ENCODE data around the gene VSIG1.

VSIG1 gene

GRCh38 chrX:108044554-108045256 lies at the start of gene VSIG1:
Gene VSIG1, plus strand, starts transcription at chrX:108045065. Its CDS starts 66 bp downstream, at chrX:108045131.
- DNase-seq: no peak

- no peak for DNase-seq
These were observed 48.7 kb upstream of the VSIG1 start for GRCh38 chrX:107996124-107996523.

- DNase-seq: peak; percentile 73
These were observed 44.1 kb upstream of the VSIG1 start for GRCh38 chrX:108000751-108001150.

- peak; percentile 26 for DNase-seq
These were observed 43.5 kb upstream of the VSIG1 start for GRCh38 chrX:108001218-108001814.

- DNase-seq: no peak
These were observed 26.0 kb upstream of the VSIG1 start for GRCh38 chrX:108018656-108019381.

GRCh38 chrX:108019382-108019875 lies 25.4 kb upstream of the VSIG1 start:
- no peak for DNase-seq

GRCh38 chrX:108020631-108021030 lies 24.2 kb upstream of the VSIG1 start:
- no peak for DNase-seq

GRCh38 chrX:108022491-108023089 lies 22.3 kb upstream of the VSIG1 start:
- DNase-seq: no peak

- DNase-seq: no peak
These were observed 19.5 kb upstream of the VSIG1 start for GRCh38 chrX:108025376-108025775.

- DNase-seq: no peak
These were observed 18.8 kb upstream of the VSIG1 start for GRCh38 chrX:108025954-108026600.

GRCh38 chrX:108028854-108029253 lies 16.0 kb upstream of the VSIG1 start:
- no peak for DNase-seq

- no peak for DNase-seq
These were observed 14.7 kb upstream of the VSIG1 start for GRCh38 chrX:108029928-108030711.

- DNase-seq: no peak
These were observed 11.9 kb upstream of the VSIG1 start for GRCh38 chrX:108032944-108033343.

- no peak for DNase-seq
These were observed 11.0 kb upstream of the VSIG1 start for GRCh38 chrX:108033890-108034289.

GRCh38 chrX:108034725-108035124 lies 10.1 kb upstream of the VSIG1 start:
- no peak for DNase-seq

GRCh38 chrX:108036298-108036973 lies 8.4 kb upstream of the VSIG1 start:
- no peak for DNase-seq

GRCh38 chrX:108049649-108050048 lies 4.8 kb downstream of the VSIG1 start:
- DNase-seq: no peak

GRCh38 chrX:108053218-108053617 lies 8.4 kb downstream of the VSIG1 start:
- no peak for DNase-seq

GRCh38 chrX:108055546-108055945 lies 10.7 kb downstream of the VSIG1 start:
- DNase-seq: no peak

GRCh38 chrX:108059801-108060200 lies 14.9 kb downstream of the VSIG1 start:
- no peak for DNase-seq

GRCh38 chrX:108064001-108064400 lies 19.1 kb downstream of the VSIG1 start:
- no peak for DNase-seq

GRCh38 chrX:108064613-108065012 lies 19.7 kb downstream of the VSIG1 start:
- no peak for DNase-seq
